ENCODE results near the gene FGF1. TPM values are rescaled to one million over a fixed set of nuclear protein-coding genes. Genes with fewer than 3 reads are reported as not detected.

FGF1 gene
- total RNA-seq, 1 donor from 2014 or later = 0.20 TPM

GRCh38 chr5:142697356-142698255 is 11.7 kb upstream of the FGF1 start:
- peak; percentile 8 to 88 for DNase-seq (ENCODE audit: low read depth in 2 of 2)

GRCh38 chr5:142696379-142696778 is 10.5 kb upstream of the FGF1 start:
- DNase-seq (ENCODE audit: low read depth in 2 of 2) = no peak

GRCh38 chr5:142694092-142694856 is 8.4 kb upstream of the FGF1 start:
- no peak for DNase-seq (ENCODE audit: low read depth in 2 of 2)

- DNase-seq (ENCODE audit: low read depth in 2 of 2) = no peak
These were observed 6.5 kb upstream of the FGF1 start for GRCh38 chr5:142692321-142692894.

GRCh38 chr5:142690667-142691066 is 4.8 kb upstream of the FGF1 start:
- DNase-seq (ENCODE audit: low read depth in 2 of 2) = no peak

- DNase-seq (ENCODE audit: low read depth in 2 of 2) = no peak
These were observed 3.2 kb upstream of the FGF1 start for GRCh38 chr5:142689081-142689480.

GRCh38 chr5:142688281-142688989 is 2.5 kb upstream of the FGF1 start:
- DNase-seq (ENCODE audit: low read depth in 2 of 2) = no peak

- DNase-seq (ENCODE audit: low read depth in 2 of 2) = no peak
These were observed 1.1 kb upstream of the FGF1 start for GRCh38 chr5:142686968-142687367.

- DNase-seq (ENCODE audit: low read depth in 2 of 2) = peak in 1 of 2 donors; percentile 27
These were observed 382 bp upstream of the FGF1 start for GRCh38 chr5:142686210-142686734.

- DNase-seq (ENCODE audit: low read depth in 2 of 2) = peak in 1 of 2 donors; percentile 81
These were observed 1.3 kb downstream of the FGF1 start for GRCh38 chr5:142684508-142685041.

- no peak for DNase-seq (ENCODE audit: low read depth in 2 of 2)
These were observed 1.9 kb downstream of the FGF1 start for GRCh38 chr5:142683881-142684505.

- DNase-seq (ENCODE audit: low read depth in 2 of 2) = no peak
These were observed 2.8 kb downstream of the FGF1 start for GRCh38 chr5:142683116-142683515.

GRCh38 chr5:142680605-142681259 is 5.2 kb downstream of the FGF1 start:
- peak in 1 of 2 donors; percentile 39 for DNase-seq (ENCODE audit: low read depth in 2 of 2)

GRCh38 chr5:142679744-142680143 is 6.1 kb downstream of the FGF1 start:
- no peak for DNase-seq (ENCODE audit: low read depth in 2 of 2)

- no peak for DNase-seq (ENCODE audit: low read depth in 2 of 2)
These were observed 7.4 kb downstream of the FGF1 start for GRCh38 chr5:142678529-142678928.

- no peak for DNase-seq (ENCODE audit: low read depth in 2 of 2)
These were observed 8.7 kb downstream of the FGF1 start for GRCh38 chr5:142677198-142677597.

- no peak for DNase-seq (ENCODE audit: low read depth in 2 of 2)
These were observed 9.6 kb downstream of the FGF1 start for GRCh38 chr5:142676318-142676717.

GRCh38 chr5:142674531-142675469 is 11.1 kb downstream of the FGF1 start:
- DNase-seq (ENCODE audit: low read depth in 2 of 2) = peak; percentile 62 to 88

GRCh38 chr5:142671801-142672200 is 14.1 kb downstream of the FGF1 start:
- DNase-seq (ENCODE audit: low read depth in 2 of 2) = no peak
